Dedifferentiated amniotic fluid mesenchymal stem cell (primary cell): ENCODE measurements around the gene CTNNA3.

Source experiments
- DNase-seq: peaks from one replicate; pipeline ENCODE4 v3.0.0-alpha.2; 2016; ENCODE audit errors: extremely low spot score

The CTNNA3 gene

DNA sequence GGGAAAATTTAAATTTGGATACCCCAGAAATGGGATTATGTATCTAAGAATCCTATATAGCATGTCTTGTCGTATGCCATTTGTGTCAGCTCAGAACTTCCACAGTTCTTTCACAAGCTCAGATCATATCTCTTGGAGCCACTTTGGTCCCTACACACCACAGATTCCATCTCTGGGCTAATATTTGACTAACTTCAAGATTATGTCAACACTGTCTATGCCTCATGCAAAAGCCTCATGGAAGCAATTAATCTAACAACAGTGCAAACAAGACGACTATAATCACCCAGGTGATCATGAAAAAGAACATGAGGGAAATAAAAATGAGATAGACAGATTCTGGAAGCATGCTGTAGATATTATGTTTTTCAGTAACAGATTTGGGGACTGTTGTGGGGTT is 581.0 kb downstream of the CTNNA3 start:
- DNase-seq: no peak

DNA sequence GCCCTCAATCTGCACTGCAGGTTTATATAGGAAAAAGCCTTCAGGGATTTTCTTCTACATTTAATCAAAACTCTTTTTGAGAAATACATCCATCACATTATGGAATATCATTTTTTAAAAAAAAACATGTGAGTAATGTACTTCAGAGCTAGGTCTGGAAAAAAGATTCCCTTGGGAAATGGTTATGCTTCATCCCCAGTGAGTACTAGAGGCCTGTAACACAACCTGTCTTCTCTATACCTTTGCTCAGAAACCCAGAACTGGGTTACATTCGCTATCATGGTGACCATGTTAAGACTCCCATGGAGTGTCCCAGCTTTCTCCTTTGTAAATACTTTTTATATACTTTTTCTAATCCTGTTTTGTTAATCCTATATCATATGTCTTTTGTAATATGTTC is 583.2 kb downstream of the CTNNA3 start:
- no peak for DNase-seq

GRCh38 chr10:67110286-67110685 is 585.7 kb downstream of the CTNNA3 start:
- DNase-seq: no peak

GRCh38 chr10:67107670-67108069 is 588.3 kb downstream of the CTNNA3 start:
- DNase-seq: no peak

GRCh38 chr10:67100951-67101350 is 595.0 kb downstream of the CTNNA3 start:
- DNase-seq: no peak

- no peak for DNase-seq
Measured at GRCh38 chr10:67098461-67098860, 597.5 kb downstream of the CTNNA3 start.

- no peak for DNase-seq
Measured at GRCh38 chr10:67095531-67095930, 600.5 kb downstream of the CTNNA3 start.

- no peak for DNase-seq
Measured at GRCh38 chr10:67088036-67088435, 608.0 kb downstream of the CTNNA3 start.

DNA sequence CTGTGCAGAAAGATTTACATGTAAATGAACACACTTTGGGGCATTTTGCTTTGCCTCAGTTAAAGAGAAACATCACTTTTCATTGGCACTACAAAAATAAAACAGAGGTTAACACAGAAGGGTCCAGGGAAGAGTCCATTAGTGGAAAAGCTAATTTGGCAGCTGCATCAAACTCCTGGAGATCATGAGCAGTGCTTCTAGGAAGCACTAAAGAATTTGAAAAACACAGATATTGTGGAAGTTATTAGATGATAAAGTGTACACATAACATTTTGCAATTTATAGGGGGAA is 608.9 kb downstream of the CTNNA3 start:
- no peak for DNase-seq

DNA sequence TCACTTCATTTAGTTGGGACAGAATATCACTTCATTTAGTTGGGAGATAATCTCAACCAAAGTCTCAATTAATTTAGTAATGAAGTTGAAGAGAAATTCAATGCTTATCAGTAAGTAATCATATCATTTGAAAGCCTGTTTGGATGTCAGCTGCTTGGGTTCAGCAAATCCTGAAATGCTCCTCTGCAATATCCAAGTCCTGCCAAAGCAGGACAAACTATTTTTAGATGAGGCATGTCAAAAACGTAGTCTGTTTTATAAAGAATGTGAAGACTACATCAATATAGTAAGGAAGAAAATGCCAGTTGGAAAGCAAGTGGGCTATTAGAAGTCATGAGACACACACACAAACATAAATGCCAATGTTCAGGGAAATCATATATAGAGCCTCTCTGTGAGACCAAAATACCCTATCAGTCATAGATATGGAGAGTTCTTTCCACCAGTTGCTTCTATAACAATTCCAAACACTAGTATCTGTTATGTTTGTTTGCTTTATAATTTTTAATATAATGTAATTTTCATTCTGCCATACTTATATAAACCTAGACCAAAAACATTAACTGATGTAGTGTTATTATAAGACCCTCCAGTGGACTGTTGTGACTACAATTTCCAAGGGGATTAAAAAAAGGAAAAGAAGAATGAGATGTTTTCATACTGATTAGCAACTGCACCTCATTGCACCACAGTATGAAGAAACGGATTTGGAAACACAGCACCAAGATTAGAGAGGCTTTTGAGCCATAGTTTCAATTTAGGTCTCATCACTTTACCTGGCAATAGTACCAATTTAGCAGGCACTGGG is 609.5 kb downstream of the CTNNA3 start:
- peak; percentile 16 for DNase-seq

- no peak for DNase-seq
Measured at GRCh38 chr10:67079126-67079525, 616.9 kb downstream of the CTNNA3 start.

- peak; percentile 92 for DNase-seq
Measured at GRCh38 chr10:67077376-67077775, 618.6 kb downstream of the CTNNA3 start.

DNA sequence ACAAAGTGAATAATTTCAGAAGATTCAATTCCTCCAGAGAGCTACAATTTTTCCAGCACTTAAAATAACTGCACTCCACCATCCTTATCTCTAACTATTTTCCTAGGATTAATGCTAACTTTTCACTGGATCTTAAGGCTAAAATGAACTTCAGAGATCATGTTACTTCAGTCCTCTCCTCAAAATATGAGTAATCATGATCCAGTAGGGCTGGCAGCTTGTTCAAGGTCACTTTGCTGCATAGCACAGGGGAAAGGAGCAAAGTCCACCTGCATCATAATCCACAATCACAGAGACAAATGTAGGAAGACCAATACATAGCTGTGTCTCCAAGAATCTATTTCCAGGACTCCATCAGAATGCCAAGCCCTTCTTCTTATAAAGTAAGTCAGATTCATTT is 619.9 kb downstream of the CTNNA3 start:
- peak; percentile 21 for DNase-seq

GRCh38 chr10:67075491-67075971 is 620.5 kb downstream of the CTNNA3 start:
- no peak for DNase-seq

DNA sequence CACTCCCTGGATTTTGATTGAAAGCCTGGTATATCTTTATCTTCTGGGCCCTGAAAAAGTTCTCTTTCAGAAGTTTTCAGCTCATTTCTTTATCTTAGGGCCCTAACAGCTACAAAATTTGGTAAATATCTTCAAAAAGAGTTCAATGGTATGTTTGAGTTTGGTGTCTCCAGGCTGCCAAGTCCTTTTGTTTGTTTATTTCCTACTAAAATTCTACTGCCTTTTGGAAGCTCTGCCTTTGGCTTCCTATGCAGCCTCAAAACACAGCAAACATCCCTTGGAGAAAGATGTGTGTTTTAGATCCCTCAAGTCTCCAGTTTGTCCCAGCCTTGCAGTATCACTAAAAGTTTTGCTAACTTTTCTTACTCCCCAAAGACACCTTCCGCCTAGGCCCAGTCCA is 623.3 kb downstream of the CTNNA3 start:
- DNase-seq: no peak

- no peak for DNase-seq
Measured at GRCh38 chr10:67050415-67050814, 645.6 kb downstream of the CTNNA3 start.

DNA sequence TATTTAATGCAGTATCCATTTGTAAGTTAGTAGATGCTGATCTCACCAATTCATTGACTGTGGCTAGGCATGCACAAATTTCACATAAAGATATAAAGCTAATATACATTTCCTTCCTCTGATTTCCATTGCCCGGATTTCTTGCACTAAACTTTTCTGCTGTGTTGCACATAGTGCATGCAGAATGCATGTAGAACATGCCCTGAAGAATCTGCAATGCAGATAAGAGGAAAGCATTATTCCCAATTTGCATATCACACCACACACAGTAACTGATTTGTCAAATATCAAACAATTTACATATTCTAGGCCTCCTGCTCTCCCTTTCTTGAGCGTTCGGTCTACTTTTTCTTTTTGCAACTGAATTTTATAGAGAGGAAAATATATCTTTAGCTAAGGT is 646.0 kb downstream of the CTNNA3 start:
- DNase-seq: no peak

GRCh38 chr10:67046507-67046906 is 649.5 kb downstream of the CTNNA3 start:
- DNase-seq: no peak

- DNase-seq: no peak
Measured at GRCh38 chr10:67045404-67045803, 650.6 kb downstream of the CTNNA3 start.

GRCh38 chr10:67043041-67043440 is 653.0 kb downstream of the CTNNA3 start:
- DNase-seq: no peak

DNA sequence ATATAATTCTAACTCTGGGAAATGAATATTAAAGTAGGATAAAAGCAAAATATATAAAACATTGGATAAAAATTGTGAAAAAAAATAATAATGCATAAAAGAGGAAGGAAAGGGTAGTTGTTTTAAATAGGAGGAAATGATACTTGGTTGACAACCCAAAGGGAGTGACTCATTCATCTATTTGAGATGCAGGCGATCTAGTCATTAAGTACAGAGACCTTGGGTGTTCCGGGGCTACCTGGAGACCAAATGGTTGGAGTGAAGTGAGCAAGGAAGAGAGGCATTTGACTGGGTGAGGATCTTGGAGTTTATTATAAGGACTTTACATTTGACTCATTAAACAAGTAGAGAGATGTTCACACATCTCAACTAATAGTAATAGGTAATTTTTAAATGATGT is 659.2 kb downstream of the CTNNA3 start:
- no peak for DNase-seq

- no peak for DNase-seq
Measured at GRCh38 chr10:67033878-67034277, 662.1 kb downstream of the CTNNA3 start.

GRCh38 chr10:67022099-67022498 is 673.9 kb downstream of the CTNNA3 start:
- DNase-seq: no peak

GRCh38 chr10:67017218-67017617 is 678.8 kb downstream of the CTNNA3 start:
- DNase-seq: no peak
